Cerebellar nuclear complex (tissue), 1 donor: Measurements from ENCODE around the gene PLAAT4.

Source experiments
- DNase-seq, 2 experiments: peaks; one replicate each; lab custom pipeline; 2025; lab: John Stamatoyannopoulos, UW

The PLAAT4 gene, protein sequence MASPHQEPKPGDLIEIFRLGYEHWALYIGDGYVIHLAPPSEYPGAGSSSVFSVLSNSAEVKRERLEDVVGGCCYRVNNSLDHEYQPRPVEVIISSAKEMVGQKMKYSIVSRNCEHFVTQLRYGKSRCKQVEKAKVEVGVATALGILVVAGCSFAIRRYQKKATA

DNA sequence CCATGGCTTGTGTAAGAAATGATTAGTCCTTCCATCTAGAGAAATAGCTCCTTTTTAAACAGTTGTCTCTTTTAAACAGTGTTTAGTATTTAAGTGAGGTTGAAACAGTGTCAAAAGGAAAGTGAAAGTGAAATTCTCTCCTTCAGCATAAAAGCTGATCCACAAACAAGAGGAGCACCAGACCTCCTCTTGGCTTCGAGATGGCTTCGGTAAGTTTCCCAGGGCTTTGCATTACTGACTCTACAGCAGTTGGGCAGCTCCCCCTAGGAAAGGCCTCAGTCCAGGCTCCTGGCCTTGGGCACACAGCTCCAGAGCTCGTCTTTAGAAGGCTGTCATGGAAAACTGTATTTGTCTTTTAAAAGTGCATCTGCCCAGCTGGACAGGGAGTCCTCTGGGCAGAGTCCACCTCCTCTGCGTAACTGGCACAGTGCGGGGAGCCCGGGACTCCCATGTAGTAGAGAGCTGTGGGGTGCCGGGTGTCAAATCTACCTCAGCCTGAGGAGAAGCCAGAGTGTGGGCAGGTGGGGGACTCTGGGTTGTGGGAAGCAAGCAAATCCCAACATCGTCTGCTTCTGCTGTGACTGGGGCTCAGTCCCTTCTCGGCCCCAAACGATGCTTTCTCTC, at the start of gene PLAAT4:
Gene PLAAT4, plus strand, starts transcription at position 140 of the 624 bp plus-strand sequence. Its CDS starts 61 bp downstream, at position 201.
- DNase-seq: peak in 1 of 2 experiments; percentile 46

DNA sequence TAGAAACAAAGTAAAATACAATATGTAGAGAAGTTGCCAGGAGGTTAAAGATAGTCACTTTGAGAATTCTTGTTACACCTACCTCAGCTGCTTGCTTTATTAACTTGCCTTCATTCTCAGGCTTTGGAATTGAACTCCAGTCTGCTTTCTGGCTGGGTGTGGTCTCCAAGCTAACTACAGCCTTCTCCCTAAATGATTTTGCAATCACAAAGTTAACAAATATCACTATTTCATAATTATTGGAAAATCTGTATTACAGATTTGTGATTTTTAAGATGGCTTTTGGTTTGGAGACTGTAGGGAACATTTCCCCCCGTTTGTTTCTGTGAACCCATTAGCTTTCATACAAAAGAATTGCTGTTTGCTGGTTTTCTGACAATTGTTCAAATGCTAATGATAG, 47.8 kb upstream of the PLAAT4 start:
- DNase-seq: no peak

DNA sequence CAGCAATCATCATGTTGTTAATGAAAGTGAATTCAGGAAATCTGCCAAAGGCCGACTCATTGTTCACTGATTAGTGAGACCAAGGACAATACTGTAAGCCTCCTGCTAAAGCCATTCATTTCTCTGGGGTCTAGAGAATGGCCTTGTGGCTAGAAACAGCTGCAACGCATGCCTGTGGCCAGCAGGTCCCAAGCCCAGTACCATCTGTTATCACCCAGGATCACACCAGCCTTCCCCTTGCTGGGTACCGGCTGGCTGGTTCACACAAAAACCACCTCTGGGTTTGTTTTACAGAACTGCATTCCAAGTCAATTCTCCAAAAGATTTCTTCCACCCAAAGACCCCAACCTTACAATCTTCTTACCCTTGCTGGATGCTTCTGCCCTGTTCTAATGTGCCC, 46.7 kb upstream of the PLAAT4 start:
- no peak for DNase-seq

DNA sequence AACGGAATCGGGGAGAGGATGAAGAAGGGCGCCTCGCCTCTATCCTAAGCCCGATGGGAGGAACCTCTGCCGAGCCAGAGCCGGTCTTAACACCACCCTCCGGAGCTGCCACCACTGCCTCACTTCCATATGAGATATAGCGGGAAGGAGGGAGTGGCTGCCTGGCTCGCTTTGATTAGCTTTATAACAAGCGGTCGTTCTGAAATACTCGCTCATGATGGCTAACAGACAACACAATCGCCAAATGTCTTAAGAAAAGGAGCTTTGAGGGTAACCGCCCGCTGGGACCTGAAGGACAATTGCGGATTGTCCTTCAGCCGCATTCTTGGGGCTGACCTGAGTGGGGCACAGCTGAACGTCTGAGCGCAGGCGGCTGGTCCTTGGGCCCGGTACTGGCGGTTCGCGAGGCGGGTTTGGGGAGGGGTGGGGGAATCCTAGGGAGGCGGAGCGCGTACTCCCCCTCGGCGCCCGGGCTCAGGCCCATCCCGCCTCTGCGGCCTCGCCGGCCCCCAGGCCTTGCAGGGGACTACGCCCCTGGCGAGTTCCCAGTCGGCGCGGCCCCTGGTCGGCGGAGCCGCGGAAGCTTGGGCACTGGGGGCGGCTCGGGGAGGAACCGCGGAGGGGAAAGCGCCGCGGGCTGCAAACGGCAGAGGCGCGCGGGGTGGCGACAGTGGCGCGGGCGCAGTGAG, 45.9 kb upstream of the PLAAT4 start, which contains the start of gene PLAAT5:
Gene PLAAT5, minus strand, starts transcription at position 617 of the 689 bp plus-strand sequence. Its CDS starts 133 bp downstream, at position 484.
- DNase-seq: no peak

DNA sequence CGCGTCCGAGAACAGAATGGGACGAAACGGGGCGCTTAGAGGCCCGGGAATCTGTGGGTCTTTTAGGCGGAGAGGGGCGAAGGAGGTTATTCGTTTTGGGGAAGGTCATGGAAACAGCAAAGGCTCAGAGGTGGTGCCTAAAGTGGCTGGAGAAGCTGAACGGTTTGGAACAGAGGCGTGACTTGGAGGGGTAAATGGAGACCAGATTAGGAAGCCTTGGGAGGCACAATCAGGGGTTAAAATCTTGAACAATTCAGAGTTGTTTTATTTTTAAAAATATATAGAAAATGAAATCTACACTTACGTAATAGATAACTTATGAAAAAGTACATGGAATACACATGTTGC, 45.4 kb upstream of the PLAAT4 start:
- DNase-seq: no peak

DNA sequence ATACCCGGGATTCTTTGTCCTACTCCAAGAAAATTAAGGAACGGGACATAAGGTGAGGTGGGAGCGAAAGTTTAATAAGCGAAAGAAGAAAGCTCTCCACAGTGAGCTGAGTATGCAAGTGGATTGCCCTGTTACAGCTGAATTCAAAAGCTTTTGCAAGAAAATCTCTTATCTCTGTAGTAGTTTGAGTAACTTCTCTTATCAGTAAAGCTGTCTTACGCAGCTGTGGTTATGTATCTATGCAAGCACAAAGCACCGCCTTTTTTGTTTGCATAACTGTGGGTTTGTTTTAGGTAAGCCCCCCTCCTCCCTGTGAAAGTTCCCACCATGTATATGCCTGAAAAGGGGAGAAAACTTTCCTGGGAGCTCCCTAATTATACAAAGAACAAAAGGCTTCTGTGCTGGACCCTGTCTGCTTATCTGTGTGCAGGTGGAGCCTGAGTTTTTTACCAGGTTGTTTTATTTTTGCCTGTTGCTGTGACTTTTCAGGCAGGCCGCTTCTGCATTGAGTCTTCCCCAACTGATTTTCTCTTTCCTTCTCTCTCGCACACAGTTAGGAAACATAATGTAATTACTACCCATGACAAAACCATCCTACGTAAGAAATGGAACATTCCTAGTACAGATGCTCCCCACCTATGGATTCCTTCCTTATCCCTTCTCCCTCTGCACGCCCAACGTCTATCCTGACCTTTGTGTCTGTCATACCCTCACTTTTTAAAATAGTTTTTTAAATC, 44.8 kb upstream of the PLAAT4 start:
- no peak for DNase-seq

DNA sequence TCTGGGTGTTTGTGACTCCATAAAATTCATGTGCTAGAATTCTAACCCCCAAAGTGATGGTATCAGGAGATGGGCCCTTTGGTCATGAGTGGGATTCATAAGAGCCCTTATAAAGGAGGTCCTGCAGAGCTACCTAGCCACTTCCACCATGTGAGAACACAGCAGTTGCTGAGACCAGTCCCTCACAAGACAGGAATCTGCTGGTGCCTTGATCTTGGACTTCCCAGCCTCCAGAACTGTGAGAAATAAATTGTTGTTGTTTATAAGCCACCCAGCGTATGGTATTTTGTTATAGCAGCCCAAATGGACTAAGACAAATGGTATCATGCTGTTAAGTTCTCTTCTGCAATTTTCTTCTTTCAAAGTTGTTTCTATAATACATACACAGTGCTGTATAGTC, 44.2 kb upstream of the PLAAT4 start:
- no peak for DNase-seq

DNA sequence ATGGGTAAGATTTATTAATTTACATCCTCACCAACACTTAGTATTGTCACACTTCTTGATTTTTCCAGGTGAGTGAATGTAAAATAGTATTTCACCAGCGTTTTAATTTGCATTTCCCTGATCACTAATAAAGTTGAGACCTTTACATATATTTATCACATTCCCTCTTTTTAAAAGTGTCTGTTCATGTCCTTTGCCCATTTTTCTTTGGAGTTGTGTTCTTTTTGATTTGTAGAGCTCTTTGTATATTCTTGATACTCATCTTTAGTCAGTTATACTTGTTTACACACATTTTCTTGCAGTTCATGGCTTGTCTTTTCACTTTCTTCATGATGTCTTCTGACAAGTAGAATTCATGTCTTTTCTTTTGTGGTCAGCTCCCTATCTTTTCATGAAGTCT, 43.5 kb upstream of the PLAAT4 start:
- no peak for DNase-seq

DNA sequence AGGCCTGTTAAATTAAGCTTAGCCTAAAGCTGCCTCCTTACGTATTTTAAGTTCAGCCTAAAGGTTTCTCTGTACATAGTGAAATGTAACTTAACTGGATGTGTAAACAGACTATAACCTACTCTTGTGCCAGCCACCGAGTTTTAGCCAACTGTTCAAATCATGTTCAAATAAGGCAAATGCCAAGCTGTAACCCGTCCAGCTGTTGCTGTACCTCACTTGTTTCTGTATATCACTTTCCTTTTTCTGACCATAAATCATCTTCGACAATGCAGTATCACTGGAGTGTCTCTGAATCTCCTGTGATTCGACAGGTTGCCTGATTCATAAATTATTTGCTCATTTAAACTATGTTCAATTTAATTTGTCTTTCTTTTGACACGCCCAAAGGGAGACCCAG, 41.6 kb upstream of the PLAAT4 start:
- no peak for DNase-seq

DNA sequence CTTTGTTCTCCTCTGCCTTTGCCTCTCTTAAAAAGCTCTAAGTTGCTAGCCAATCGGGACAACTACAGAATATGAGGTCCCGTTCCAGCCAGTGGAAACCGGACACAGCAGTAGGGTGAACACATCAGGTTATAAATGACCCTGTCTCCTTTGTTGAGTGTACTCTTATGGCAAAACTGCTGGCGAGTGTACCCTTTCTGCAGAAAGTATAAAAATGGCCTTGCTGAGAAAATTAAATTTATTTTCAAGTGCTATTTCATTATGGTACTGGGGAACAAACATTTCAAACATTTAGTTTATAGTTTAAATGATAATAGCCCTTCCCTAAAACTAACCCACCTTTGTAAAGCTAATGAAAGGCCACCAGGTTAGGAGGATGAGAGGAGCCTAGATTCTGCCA, 36.7 kb upstream of the PLAAT4 start:
- no peak for DNase-seq

DNA sequence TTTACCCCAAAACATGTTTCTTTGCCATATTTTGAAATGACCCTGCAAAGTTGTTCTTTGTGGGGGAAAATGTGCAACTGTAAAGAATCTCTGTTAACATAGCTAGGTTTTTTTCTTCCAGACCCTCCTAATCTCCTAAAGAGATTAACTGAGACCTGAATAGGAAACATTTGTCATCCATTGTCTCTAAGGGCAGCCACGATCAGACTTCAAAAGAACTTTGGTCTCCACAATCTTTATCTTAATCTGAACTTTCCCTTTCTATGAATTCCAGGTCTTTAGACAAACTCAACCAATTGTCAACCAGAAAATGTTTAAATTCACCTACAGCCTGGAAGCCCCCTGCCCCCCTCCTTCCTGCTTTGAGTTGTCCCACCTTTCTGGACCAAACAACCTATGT, 35.4 kb upstream of the PLAAT4 start:
- DNase-seq: no peak

DNA sequence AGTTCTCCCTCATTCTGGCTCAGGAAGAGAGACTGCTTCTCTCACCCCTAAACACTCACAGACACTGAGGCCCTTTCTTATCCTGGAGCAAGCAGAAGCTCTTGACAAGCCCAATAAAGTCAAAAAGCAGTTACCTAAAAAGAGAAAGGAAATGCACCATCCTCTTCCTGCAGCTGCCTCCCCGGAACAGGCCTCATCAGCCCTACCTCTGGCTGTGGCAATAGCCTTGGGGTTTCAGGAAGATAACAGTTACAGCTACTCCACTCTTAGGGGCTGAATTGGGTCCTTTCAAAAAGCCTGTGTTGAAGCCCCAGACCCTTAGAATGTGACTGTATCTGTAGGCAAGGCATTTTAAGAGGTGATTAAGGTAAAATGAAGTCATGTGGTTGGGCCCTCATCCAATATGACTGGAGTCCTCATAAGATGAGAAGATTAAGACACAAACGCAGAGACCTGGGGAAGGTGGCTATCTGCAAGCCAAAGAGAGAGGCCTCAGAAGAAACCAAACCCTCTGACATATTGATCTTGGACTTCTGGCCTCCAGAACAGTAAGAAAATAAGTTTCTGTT, 34.3 kb upstream of the PLAAT4 start:
- no peak for DNase-seq

DNA sequence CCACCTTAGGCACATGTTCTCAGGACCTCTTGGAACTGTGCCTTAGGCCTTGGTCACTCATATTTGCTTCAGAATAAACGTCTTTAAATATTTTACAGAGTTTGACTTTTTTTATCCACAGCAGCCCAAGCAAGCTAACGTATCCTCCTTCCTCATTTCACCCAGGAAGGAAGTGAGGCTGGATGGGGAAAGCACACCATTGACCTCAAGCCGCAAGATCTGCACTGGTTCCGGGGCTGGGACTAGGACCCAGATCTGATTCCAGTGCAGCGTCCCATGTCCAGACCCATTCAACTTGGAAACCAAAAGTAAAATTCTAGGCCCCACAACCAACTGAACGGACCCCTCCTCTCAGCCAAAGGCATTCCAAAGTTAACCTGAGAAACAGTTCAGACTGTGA, 33.1 kb upstream of the PLAAT4 start:
- DNase-seq: no peak

DNA sequence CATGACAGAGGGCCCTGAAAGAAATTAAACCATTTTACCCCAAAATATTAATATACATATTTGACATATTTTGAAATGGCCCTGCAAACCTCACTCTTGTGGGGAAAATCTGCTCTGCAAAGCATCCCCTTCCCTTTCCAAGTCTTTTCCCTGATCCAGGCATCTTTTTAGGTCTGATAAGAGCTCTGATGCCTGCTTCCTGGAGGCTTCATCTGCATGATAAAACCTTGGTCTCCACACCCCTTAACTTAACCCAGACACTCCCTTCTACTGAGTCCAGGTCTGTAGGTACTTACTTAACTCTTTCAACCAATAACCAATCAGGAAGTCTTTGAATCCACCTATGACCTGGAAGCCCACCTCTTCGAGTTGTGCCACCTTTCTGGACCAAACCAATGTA, 32.6 kb upstream of the PLAAT4 start:
- no peak for DNase-seq

DNA sequence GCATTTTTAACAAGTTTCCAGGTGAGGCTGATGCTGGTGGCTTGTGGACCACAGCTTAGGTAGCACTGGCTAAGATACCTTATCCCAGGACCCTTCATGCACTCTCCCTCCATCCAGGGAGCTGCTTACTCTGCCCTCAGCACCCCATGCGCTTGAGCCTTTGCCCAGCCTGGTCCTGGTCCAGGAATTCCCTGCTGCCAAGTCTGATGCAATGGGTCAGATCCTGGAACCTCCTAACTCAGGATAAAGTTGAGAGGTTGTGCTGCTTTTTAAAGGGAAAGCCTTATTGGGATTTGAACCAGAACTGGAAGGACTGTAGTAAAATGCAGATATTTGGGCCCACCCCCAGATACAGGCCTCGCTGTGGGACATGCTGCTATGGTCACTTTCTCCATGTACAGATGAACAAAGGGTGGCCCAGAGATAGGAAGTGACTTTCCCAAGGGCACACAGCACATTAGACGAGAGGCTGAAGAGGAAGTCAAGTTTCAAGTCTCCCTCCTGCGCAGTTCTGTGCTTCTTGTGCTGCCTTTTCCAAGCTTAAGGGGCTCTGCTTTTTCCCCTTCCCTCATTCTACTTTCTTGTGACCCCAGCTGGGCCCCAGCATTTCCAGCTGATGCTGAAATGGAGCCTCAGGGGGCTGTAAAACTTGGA, 31.5 kb upstream of the PLAAT4 start:
- DNase-seq: no peak

DNA sequence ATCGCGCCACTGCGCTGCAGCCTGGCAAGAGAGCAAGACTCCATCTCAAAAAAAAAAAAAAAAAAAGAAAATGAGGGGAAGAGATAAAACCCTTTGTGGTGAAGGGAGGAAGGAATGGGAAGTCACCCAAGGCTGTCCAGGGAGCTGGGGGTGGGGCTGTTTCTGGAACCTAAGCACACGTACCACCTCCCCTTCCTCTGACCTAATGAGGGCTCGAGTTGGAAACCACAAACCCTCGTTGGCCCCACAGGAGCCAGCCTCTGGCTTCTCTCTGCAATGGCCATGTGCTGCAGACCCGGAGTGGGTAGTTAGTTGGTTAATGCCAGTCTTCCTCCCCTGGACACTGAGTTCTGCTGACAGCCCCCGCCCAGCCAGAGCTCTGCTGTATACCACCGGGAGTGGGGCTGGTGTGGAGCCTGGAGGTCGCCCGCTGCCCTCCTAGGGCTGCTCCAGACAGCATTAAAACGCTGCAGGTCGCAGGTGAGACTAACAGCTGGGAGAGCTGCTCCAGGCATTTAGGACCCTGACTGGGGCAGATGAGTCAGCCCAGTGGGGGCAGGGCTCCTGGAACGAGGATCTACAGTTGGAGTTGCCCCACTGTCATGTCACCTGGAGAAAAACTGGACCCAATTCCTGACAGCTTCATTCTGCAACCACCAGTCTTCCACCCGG, 30.6 kb upstream of the PLAAT4 start, which contains the start of gene LGALS12:
Gene LGALS12, plus strand, starts transcription at position 228 of the 672 bp plus-strand sequence. Its CDS starts 375 bp downstream, at position 603.
- no peak for DNase-seq

DNA sequence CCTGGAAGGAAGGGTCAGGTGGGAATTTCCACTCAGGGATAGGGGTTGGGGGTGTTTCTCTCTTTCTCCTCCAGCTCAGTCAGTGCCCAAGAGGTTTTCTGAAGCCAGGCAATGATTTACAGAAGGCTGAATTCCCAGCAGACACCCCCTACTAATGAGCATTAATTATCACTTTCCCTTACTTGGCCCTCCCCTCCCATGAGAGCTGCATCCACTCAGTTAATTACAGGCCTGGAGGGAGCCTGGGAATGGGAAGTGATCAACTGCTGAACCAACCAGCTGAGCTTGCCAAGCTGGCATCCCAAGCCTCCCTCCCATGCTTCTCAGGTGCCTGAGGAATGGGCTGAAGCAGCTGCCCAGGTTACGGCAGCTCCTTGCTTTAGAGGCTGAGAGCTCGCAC, 29.7 kb upstream of the PLAAT4 start:
- no peak for DNase-seq

DNA sequence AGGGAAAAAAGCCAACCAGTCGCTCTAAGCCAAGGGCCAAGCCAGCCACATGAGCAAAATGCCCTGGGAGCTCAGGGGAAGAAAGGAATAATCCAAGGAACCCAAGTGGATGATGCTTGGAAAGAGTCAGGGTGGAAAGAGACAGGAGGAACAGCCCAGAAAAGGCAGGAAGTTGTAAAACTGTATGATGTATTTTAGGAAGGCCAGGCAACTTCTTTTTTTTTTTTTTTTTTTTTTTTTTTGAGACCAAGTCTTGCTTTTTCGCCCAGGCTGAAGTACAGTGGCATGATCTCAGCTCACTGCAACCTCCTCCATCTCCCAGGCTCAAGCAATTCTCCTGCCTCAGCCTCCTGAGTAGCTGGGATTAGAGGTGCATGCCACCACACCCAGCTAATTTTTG, 29.1 kb upstream of the PLAAT4 start:
- DNase-seq: no peak

DNA sequence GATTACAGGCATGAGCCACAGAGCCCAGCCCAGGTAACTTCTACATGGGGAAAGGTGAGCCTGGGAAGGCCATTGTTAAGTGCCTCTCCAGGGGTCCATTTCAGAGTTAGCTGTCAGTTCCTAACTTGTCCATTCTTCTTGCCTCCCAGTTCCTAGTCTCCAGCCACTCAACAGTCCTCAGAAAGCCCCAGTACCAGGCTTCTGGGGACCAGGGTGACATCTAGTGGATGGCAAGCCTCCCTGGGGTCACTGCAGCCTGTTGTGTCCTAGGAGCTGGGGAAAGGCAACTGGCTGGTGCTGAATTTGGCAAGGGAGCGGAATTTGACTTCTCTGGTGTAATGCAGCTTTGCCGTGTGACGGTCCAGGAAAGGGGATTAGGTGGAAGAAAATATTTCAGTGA, 28.6 kb upstream of the PLAAT4 start:
- no peak for DNase-seq

DNA sequence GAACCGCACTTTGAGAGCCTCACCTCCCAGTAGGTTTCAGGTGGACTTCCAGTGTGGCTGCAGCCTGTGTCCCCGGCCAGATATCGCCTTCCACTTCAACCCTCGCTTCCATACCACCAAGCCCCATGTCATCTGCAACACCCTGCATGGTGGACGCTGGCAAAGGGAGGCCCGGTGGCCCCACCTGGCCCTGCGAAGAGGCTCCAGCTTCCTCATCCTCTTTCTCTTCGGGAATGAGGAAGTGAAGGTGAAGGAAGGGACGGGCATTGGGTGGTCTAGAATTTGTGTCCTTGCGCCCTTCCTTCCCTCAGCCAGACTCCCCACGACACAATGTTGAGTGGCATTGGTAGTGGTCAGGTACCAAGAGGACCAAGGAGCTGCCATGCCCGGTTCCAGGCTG, 27.9 kb upstream of the PLAAT4 start:
- DNase-seq: no peak

DNA sequence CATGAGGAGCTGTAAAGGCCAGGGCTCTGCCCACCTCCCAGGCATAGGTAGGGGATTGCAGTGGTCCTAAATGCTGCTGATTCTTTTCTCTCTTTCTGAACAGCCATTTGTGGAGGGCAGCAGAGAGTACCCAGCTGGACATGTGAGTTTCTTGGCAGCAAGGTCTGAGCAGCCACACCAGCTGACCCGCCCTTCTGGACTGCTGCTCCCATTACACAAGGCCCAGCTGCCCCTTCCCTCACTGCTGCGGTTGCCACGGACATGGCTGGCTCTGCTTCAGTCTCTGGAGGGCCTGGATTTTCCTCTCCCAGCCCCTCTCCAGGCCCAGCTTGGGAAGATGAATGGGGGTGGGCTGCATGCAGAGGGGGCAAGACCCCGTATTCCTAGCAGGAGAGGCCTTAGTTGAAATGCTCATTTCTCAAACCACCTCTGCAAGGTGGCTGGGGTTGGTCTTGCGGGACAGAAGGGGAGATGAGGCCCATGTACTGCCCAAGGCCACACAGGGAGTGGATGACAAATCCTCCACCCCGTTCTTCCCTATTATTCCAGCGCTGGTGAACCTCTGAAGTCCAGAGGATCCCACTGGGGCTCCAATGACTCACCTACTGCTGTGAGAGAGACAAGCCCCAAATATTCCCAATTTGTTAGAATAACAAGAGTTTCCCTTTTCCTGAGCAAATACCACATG, 26.1 kb upstream of the PLAAT4 start:
- DNase-seq: peak in 1 of 2 experiments; percentile 7
